OCI-LY1 (cell line): ENCODE measurements around the gene KLKB1.

Experiments used
- H2AFZ ChIP-seq: fragments of 200-600 bp; sonication (generic), shearing (Covaris generic); 2 replicates; pipeline ENCODE4 v1.6.0; 2014; ENCODE audit warnings: antibody characterized with exemption, mild to moderate bottlenecking, low read length
- H3F3A ChIP-seq: fragments of 200-600 bp; sonication (generic), shearing (Covaris generic); 2 replicates; pipeline ENCODE4 v1.6.0; 2014; ENCODE audit warnings: mild to moderate bottlenecking, antibody characterized with exemption, low read length, moderate library complexity; ENCODE audit not compliant: insufficient read depth
- H3K27ac ChIP-seq: fragments of 200-600 bp; sonication (generic); 2 replicates; pipeline ENCODE4 v1.5.1; 2014; ENCODE audit warnings: low read length, mixed run types, mild to moderate bottlenecking, low read depth; ENCODE audit not compliant: poor library complexity, severe bottlenecking
- H3K27me3 ChIP-seq: fragments of 200-600 bp; sonication (generic); 2 replicates; pipeline ENCODE4 v1.6.0; 2014; ENCODE audit warnings: antibody characterized with exemption, mild to moderate bottlenecking, low read length, moderate library complexity; ENCODE audit not compliant: insufficient read depth
- H3K36me3 ChIP-seq: fragments of 200-600 bp; sonication (generic); 2 replicates; pipeline ENCODE4 v1.6.1; 2014; ENCODE audit warnings: mild to moderate bottlenecking, antibody characterized with exemption, low read length, moderate library complexity, mixed read lengths; ENCODE audit not compliant: insufficient read depth
- H3K4me1 ChIP-seq: fragments of 200-600 bp; sonication (generic); 2 replicates; pipeline ENCODE4 v1.5.1; 2014; ENCODE audit warnings: mild to moderate bottlenecking, low read length, moderate library complexity; ENCODE audit not compliant: insufficient read depth, severe bottlenecking
- H3K4me2 ChIP-seq: fragments of 200-600 bp; sonication (generic), shearing (Covaris generic); 2 replicates; pipeline ENCODE4 v1.6.1; 2014; ENCODE audit warnings: low read length
- H3K4me3 ChIP-seq: fragments of 200-600 bp; sonication (generic); 2 replicates; pipeline ENCODE4 v1.5.1; 2014; ENCODE audit warnings: low read length, low read depth, mild to moderate bottlenecking, mixed read lengths; ENCODE audit not compliant: poor library complexity, severe bottlenecking
- H3K79me2 ChIP-seq: fragments of 200-600 bp; shearing (Covaris generic); 2 replicates; pipeline ENCODE4 v1.6.1; 2016; ENCODE audit warnings: mixed run types, low read length, mixed read lengths; ENCODE audit not compliant: insufficient read depth
- H3K9ac ChIP-seq: fragments of 200-600 bp; sonication (generic), shearing (Covaris generic); 2 replicates; pipeline ENCODE4 v1.6.1; 2014; ENCODE audit warnings: mild to moderate bottlenecking, low read length, mixed read lengths
- H3K9me2 ChIP-seq: fragments of 200-600 bp; sonication (generic), shearing (Covaris generic); 2 replicates; pipeline ENCODE4 v1.6.1; 2014; ENCODE audit warnings: low read depth, mild to moderate bottlenecking, low read length, mixed read lengths
- H3K9me3 ChIP-seq: fragments of 200-600 bp; shearing (Covaris generic); 2 replicates; pipeline ENCODE4 v1.6.1; 2014; ENCODE audit warnings: low read length, mixed read lengths
- H4K20me1 ChIP-seq: fragments of 200-600 bp; sonication (generic), shearing (Covaris generic); 2 replicates; pipeline ENCODE4 v1.6.0; 2016; ENCODE audit warnings: mild to moderate bottlenecking, low read length; ENCODE audit not compliant: insufficient read depth
- EZH2 ChIP-seq: fragments of 200-600 bp; sonication (generic), shearing (Covaris generic); IDR thresholded peaks from 2 replicates; pipeline ENCODE4 v1.8.0; 2017; ENCODE audit warnings: borderline replicate concordance, mixed run types, mild to moderate bottlenecking, antibody characterized with exemption, low read length, moderate library complexity, mixed read lengths
- TF ChIP-seq, protein P1 (sequence below): fragments of 200-600 bp; sonication (generic), shearing (Covaris generic); IDR thresholded peaks from 2 replicates; pipeline ENCODE4 v1.5.1; 2017; ENCODE audit warnings: mild to moderate bottlenecking, antibody characterized with exemption, low read length, moderate library complexity, mixed read lengths

Gene KLKB1

DNA sequence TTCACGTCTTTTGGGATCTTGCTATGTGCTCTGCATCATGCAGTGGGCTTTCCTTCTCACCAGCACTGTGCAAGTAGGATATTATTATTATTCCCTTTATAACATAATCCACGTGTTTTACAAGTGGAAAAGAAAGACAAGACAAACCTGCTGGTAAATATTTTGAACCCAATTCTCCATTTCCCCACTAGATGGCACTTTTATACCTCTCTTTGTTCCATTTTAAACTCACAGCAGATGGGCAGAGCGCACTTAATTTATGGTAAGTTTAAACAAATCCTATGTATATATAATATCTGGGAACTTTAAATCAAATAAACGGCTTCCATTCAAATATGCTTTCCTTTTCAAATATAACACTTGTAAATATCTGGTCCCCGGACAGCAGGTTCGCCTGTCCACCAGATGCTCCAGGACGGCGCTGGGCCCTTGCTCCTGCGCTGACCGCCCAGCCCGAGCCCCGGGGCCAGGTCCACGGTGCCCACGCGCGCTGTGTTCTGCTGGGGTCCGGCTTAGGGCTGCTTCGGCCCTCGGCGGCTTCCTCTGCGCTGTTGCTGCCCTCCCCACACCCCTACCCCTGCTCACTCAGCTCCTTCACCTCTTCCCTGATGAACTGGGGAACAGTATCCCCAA is 69.8 kb downstream of the KLKB1 start:
- TF ChIP-seq EZH2, result no peak
- TF ChIP-seq, protein P1, sequence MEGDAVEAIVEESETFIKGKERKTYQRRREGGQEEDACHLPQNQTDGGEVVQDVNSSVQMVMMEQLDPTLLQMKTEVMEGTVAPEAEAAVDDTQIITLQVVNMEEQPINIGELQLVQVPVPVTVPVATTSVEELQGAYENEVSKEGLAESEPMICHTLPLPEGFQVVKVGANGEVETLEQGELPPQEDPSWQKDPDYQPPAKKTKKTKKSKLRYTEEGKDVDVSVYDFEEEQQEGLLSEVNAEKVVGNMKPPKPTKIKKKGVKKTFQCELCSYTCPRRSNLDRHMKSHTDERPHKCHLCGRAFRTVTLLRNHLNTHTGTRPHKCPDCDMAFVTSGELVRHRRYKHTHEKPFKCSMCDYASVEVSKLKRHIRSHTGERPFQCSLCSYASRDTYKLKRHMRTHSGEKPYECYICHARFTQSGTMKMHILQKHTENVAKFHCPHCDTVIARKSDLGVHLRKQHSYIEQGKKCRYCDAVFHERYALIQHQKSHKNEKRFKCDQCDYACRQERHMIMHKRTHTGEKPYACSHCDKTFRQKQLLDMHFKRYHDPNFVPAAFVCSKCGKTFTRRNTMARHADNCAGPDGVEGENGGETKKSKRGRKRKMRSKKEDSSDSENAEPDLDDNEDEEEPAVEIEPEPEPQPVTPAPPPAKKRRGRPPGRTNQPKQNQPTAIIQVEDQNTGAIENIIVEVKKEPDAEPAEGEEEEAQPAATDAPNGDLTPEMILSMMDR, result peak; percentile 77
- no peak overlapping the region for H3K4me3 ChIP-seq
- no peak overlapping the region for H3K9ac ChIP-seq
- no peak overlapping the region for H3K27ac ChIP-seq
- no peaks in the 10 kb centered on the region for H3K27me3 ChIP-seq
- H3K9me3 ChIP-seq, result no peaks in the 10 kb centered on the region
- H3K36me3 ChIP-seq, result no peaks in the 10 kb centered on the region
- H3K9me2 ChIP-seq, result no peaks in the 10 kb centered on the region
- no peaks in the 10 kb centered on the region for H3K79me2 ChIP-seq
- peaks cover 3% of the 10 kb centered on the region for H3K4me1 ChIP-seq
- H4K20me1 ChIP-seq, result no peaks in the 10 kb centered on the region
- no peak overlapping the region for H3K4me2 ChIP-seq
- no peaks in the 10 kb centered on the region for H3F3A ChIP-seq
- no peak overlapping the region for H2AFZ ChIP-seq

DNA sequence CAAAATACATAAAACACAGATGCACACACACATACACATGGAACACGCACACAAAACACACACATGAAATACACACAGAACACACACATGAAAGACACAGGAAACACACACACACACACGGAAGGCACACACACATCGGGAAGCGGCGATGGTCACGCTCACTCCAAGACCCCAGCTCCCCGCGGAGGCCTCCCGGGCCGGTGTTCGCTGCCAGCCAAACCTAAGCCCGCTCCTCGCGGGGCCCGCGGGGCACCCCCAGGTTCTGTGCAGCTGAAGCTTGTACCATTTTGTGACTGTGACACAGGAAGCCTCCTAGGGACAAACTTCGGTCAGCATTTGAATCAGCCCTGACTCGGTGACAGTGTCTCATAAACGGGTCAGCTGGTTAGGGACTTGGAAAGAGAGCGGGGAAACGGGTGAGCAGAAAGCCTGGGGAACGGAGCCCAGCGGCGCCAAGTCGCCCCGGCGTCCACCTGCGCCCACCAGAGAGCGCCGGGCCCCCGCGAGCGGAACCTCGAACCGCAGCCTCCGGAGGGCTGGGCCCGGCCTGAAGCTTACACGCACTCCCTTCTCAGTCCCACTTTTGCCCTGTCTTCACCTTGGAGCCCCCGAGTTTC is 70.8 kb downstream of the KLKB1 start:
- Histone ChIP-seq H3K27ac (no peak overlapping the region), H3K4me2 (no peak overlapping the region), H3K4me1 (peaks cover 3% of the 10 kb centered on the region), H3K9me2 (no peaks in the 10 kb centered on the region), H4K20me1 (no peaks in the 10 kb centered on the region), H3K9me3 (no peaks in the 10 kb centered on the region), H3K9ac (no peak overlapping the region), H3F3A (no peaks in the 10 kb centered on the region), H2AFZ (no peak overlapping the region), H3K79me2 (no peaks in the 10 kb centered on the region), H3K36me3 (no peaks in the 10 kb centered on the region), H3K27me3 (no peaks in the 10 kb centered on the region), H3K4me3 (no peak overlapping the region)
- TF ChIP-seq, protein P1, result no peak
- no peak for TF ChIP-seq EZH2

DNA sequence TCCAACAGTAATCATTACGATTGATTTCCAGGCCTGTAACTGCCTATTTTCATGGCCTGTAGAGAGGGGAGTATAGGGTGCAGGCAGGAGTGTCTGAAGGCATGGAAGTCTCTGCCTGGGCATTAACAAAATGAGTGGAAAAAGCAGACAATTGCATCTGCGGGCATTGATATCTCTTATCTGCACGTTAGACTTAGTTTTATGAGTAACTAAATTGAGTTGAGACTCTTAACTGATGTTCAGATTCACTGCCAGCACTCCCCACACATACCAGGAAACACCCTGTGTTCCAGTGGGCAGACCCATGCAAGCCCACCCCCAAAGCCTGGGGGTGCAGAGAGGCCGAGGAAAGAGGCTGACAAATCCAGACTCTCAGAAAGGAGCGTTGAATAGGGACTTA is 72.0 kb downstream of the KLKB1 start:
- TF ChIP-seq, protein P1, result no peak
- no peak for TF ChIP-seq EZH2
- H3F3A ChIP-seq, result no peaks in the 10 kb centered on the region
- peaks cover 3% of the 10 kb centered on the region for H3K4me1 ChIP-seq
- H4K20me1 ChIP-seq, result no peaks in the 10 kb centered on the region
- H3K9me3 ChIP-seq, result no peaks in the 10 kb centered on the region
- no peak overlapping the region for H2AFZ ChIP-seq
- no peaks in the 10 kb centered on the region for H3K36me3 ChIP-seq
- H3K9ac ChIP-seq, result no peak overlapping the region
- H3K79me2 ChIP-seq, result no peaks in the 10 kb centered on the region
- H3K9me2 ChIP-seq, result no peaks in the 10 kb centered on the region
- no peaks in the 10 kb centered on the region for H3K27me3 ChIP-seq
- no peak overlapping the region for H3K4me2 ChIP-seq
- no peak overlapping the region for H3K4me3 ChIP-seq
- H3K27ac ChIP-seq, result no peak overlapping the region
